ENCODE measurements around the gene RRP12. TPM values are rescaled to one million over a fixed set of nuclear protein-coding genes. Genes with fewer than 3 reads are reported as not detected.

Gene RRP12
- total RNA-seq, 1 experiment from 2014 or later = 16.5 TPM

DNA sequence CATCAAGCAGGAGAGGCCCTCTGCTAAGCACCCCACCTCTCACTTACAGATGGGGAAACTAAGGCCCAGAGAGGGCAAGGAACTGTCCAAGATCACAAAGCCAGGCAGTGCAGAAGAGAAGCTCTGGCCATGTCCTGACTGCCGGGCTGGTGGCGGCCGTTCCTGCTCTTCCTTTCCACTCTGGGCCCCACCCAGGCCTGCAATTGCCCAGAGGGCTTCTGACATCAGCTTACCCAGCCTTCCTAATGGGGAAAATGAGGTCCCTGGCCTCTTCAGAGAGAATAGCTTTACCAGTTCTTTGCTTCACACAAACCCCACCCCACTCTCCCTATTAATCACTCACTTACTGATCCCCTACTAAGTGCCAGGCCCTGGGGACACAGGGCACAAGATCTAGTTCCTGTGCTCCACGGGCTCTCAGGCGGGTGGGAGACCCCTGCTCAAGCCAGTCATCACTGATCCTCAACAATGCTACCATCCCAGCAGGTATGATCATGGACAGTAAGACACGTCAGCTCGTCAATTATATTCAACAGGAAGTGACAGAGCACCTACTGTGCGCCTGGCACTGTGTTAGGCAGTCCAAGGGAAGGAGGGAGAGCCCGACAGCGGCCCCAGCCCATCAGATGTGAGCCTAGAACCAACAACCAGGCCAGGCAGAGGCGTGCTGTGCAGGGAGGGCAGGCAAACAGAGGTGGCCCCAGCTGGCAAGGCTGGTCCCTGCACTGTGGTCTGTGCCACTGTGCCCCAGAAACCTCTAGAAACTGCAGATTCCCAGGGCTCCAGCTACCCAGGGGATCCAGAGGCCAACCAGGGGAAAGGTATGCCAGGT is 40.2 kb downstream of the RRP12 start:
- Histone ChIP-seq H3K9ac (ENCODE audit: low read length) (no peak overlapping the region), H3K9me2 (replicated peaks; ENCODE audit: insufficient read depth, low read length) (no peaks in the 10 kb centered on the region)

DNA sequence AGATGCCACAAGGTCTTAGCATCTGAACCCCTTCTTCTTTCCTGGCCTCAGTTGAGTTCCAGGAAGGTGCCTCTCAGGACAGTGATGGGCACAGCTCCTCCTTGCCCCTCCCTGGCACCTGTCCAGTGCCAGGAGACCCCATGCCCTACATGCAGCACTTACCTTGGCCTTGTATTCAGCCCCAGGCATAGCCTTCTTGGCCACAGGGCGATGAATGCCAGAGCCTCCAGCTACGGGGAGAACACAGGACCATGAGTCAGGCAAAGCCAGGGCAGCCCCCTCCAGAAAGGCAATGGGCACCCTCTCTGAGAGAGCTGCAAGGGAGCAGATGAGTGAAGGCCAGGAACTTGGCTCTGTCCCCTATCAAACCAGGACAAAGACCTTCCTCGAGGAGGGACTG is 42.4 kb downstream of the RRP12 start:
- Histone ChIP-seq H4K20me1 (ENCODE audit: insufficient read depth, low read depth, low read length) (no peaks in the 10 kb centered on the region), H3K9ac (ENCODE audit: low read length) (no peak overlapping the region), H3K27me3 (ENCODE audit: low read length) (no peaks in the 10 kb centered on the region), H3K4me2 (ENCODE audit: low read depth, low read length, poor library complexity, severe bottlenecking) (no peak overlapping the region), H3K9me2 (replicated peaks; ENCODE audit: insufficient read depth, low read length) (no peaks in the 10 kb centered on the region), H2AFZ (ENCODE audit: low read length) (no peak overlapping the region), H3K79me2 (ENCODE audit: low read length) (no peaks in the 10 kb centered on the region), H3K4me1 (ENCODE audit: low read length) (no peaks in the 10 kb centered on the region), H3K36me3 (ENCODE audit: insufficient read depth, low read length) (no peaks in the 10 kb centered on the region), H3K27ac (ENCODE audit: low read length) (no peak overlapping the region), H3K4me3 (ENCODE audit: low read length) (no peak overlapping the region), H3K9me3 (ENCODE audit: low read length) (no peaks in the 10 kb centered on the region)
- no peak for DNase-seq

More for the DNA sequence above, 40.2 kb downstream of the RRP12 start:
- Histone ChIP-seq H3K27ac (ENCODE audit: low read length) (no peak overlapping the region), H3K4me1 (ENCODE audit: low read length) (peaks cover 2% of the 10 kb centered on the region), H2AFZ (ENCODE audit: low read length) (no peak overlapping the region), H3K4me2 (ENCODE audit: low read depth, low read length, poor library complexity, severe bottlenecking) (no peak overlapping the region), H3K9me3 (ENCODE audit: low read length) (no peaks in the 10 kb centered on the region), H3K36me3 (ENCODE audit: insufficient read depth, low read length) (no peaks in the 10 kb centered on the region), H3K27me3 (ENCODE audit: low read length) (no peaks in the 10 kb centered on the region), H3K4me3 (ENCODE audit: low read length) (no peak overlapping the region), H3K79me2 (ENCODE audit: low read length) (no peaks in the 10 kb centered on the region), H4K20me1 (ENCODE audit: insufficient read depth, low read depth, low read length) (no peaks in the 10 kb centered on the region)
- no peak for DNase-seq

DNA sequence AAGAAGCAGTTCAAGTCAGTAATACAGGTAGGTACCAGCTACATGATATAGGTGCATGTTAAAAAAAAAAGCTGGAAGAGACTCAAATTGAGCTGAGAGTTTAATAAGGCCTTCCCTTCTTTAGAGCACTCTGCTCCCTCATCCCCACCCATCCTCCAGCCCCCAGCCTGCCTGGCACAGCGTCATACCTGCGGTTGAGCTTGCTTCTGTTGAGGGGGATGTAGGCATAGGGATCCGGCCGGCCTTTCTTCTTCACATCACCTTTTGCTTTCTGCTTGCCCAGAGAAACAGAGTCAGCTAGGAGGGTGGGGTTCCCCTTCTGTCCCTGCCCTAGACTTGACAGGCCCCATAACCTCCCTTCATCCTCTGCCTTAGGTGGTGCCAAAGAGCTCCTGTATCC is 42.8 kb downstream of the RRP12 start:
- no peaks in the 10 kb centered on the region for H3K36me3 ChIP-seq (ENCODE audit: insufficient read depth, low read length)
- H3K4me3 ChIP-seq (ENCODE audit: low read length) = no peak overlapping the region
- H3K9ac ChIP-seq (ENCODE audit: low read length) = no peak overlapping the region
- no peaks in the 10 kb centered on the region for H4K20me1 ChIP-seq (ENCODE audit: insufficient read depth, low read depth, low read length)
- no peaks in the 10 kb centered on the region for H3K27me3 ChIP-seq (ENCODE audit: low read length)
- no peaks in the 10 kb centered on the region for H3K4me1 ChIP-seq (ENCODE audit: low read length)
- no peak overlapping the region for H3K27ac ChIP-seq (ENCODE audit: low read length)
- H3K4me2 ChIP-seq (ENCODE audit: low read depth, low read length, poor library complexity, severe bottlenecking) = no peak overlapping the region
- H2AFZ ChIP-seq (ENCODE audit: low read length) = no peak overlapping the region
- H3K79me2 ChIP-seq (ENCODE audit: low read length) = no peaks in the 10 kb centered on the region
- DNase-seq = no peak
- no peaks in the 10 kb centered on the region for H3K9me2 ChIP-seq (replicated peaks; ENCODE audit: insufficient read depth, low read length)
- no peaks in the 10 kb centered on the region for H3K9me3 ChIP-seq (ENCODE audit: low read length)

DNA sequence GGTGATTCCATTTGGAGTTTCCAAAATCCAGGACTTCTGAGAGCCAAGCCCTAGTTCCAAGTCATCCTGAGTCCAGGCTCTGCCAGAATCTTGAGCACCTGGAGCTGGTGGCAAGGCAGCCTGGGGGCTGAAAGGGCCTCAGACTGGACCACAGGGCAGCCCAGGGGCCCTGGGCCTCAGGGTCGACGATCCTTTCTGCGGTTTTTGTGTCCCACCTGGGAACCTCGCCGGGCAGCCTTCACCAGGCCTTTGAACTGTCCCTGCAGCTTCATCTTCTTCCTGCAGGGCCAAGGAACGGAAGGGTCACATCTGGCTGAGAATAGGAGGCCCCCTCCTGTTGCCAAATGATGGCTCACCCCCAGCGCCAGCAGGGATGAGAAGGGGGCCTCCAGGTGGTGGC is 44.2 kb downstream of the RRP12 start:
- H3K9me2 ChIP-seq (replicated peaks; ENCODE audit: insufficient read depth, low read length) = no peaks in the 10 kb centered on the region
- H3K36me3 ChIP-seq (ENCODE audit: insufficient read depth, low read length) = no peaks in the 10 kb centered on the region
- no peak for DNase-seq
- H3K4me1 ChIP-seq (ENCODE audit: low read length) = no peaks in the 10 kb centered on the region
- H3K9me3 ChIP-seq (ENCODE audit: low read length) = no peaks in the 10 kb centered on the region
- no peak overlapping the region for H3K27ac ChIP-seq (ENCODE audit: low read length)
- no peaks in the 10 kb centered on the region for H3K79me2 ChIP-seq (ENCODE audit: low read length)
- H4K20me1 ChIP-seq (ENCODE audit: insufficient read depth, low read depth, low read length) = no peaks in the 10 kb centered on the region
- H3K4me2 ChIP-seq (ENCODE audit: low read depth, low read length, poor library complexity, severe bottlenecking) = no peak overlapping the region
- no peaks in the 10 kb centered on the region for H3K27me3 ChIP-seq (ENCODE audit: low read length)
- no peak overlapping the region for H2AFZ ChIP-seq (ENCODE audit: low read length)
- no peak overlapping the region for H3K4me3 ChIP-seq (ENCODE audit: low read length)
- no peak overlapping the region for H3K9ac ChIP-seq (ENCODE audit: low read length)

DNA sequence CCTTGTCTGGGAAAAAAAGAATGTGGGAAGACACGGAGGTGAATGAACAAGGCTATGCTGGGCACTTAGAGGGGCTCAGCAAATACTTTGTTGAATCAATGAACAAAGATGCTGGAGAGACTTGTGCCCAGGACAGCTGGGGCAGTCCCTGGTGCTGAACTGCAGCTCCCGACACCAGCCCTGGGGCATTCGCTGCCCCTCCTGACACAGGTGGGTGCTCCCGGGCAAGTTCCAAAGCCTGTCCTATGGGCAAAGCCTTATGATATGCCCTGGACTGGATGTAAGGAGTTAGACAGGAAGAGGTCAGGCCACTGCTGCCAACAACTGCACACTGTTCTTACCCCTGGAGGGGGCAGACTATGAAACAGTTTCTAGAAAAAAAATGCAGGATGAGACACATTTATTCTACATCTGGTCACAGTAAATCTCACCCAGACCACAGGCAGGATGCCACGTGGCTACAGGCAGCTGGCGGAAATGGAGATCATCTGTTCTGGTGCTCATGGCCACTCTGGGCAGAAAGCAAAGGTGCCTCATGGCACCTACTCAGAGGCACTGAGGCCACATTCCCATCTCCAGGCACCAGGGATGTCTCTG is 44.7 kb downstream of the RRP12 start:
- no peak overlapping the region for H3K9ac ChIP-seq (ENCODE audit: low read length)
- H3K4me2 ChIP-seq (ENCODE audit: low read depth, low read length, poor library complexity, severe bottlenecking) = no peak overlapping the region
- H3K27ac ChIP-seq (ENCODE audit: low read length) = no peak overlapping the region
- DNase-seq = no peak
- H3K9me2 ChIP-seq (replicated peaks; ENCODE audit: insufficient read depth, low read length) = no peaks in the 10 kb centered on the region
- H2AFZ ChIP-seq (ENCODE audit: low read length) = no peak overlapping the region
- no peaks in the 10 kb centered on the region for H4K20me1 ChIP-seq (ENCODE audit: insufficient read depth, low read depth, low read length)
- no peak overlapping the region for H3K4me3 ChIP-seq (ENCODE audit: low read length)
- H3K36me3 ChIP-seq (ENCODE audit: insufficient read depth, low read length) = no peaks in the 10 kb centered on the region
- no peaks in the 10 kb centered on the region for H3K4me1 ChIP-seq (ENCODE audit: low read length)
- H3K27me3 ChIP-seq (ENCODE audit: low read length) = no peaks in the 10 kb centered on the region
- no peaks in the 10 kb centered on the region for H3K79me2 ChIP-seq (ENCODE audit: low read length)
- H3K9me3 ChIP-seq (ENCODE audit: low read length) = no peaks in the 10 kb centered on the region

DNA sequence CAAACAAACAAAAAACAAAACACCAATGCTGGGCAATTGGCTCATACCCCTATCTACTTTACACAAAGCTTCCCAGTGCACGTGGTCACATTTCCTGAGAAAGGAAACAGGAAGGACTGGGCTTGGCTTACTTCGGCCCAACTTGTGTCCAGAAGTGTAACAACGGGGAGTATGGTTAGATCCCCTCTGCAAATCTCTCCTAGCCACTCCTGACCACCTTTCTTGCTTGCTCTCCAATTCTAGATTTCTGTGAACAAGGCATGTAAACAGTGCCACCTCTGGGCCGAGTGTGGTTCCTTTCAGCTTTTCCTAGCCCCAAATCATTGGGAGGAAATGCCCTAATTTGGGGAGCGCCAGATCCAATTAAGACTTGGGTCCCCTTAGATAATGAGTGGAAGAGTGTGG is 45.6 kb downstream of the RRP12 start:
- no peaks in the 10 kb centered on the region for H4K20me1 ChIP-seq (ENCODE audit: insufficient read depth, low read depth, low read length)
- H2AFZ ChIP-seq (ENCODE audit: low read length) = no peak overlapping the region
- H3K4me1 ChIP-seq (ENCODE audit: low read length) = no peaks in the 10 kb centered on the region
- H3K4me3 ChIP-seq (ENCODE audit: low read length) = no peak overlapping the region
- no peaks in the 10 kb centered on the region for H3K36me3 ChIP-seq (ENCODE audit: insufficient read depth, low read length)
- H3K9me2 ChIP-seq (replicated peaks; ENCODE audit: insufficient read depth, low read length) = no peaks in the 10 kb centered on the region
- H3K4me2 ChIP-seq (ENCODE audit: low read depth, low read length, poor library complexity, severe bottlenecking) = no peak overlapping the region
- no peaks in the 10 kb centered on the region for H3K27me3 ChIP-seq (ENCODE audit: low read length)
- H3K9ac ChIP-seq (ENCODE audit: low read length) = no peak overlapping the region
- no peak overlapping the region for H3K27ac ChIP-seq (ENCODE audit: low read length)
- no peaks in the 10 kb centered on the region for H3K79me2 ChIP-seq (ENCODE audit: low read length)
- no peaks in the 10 kb centered on the region for H3K9me3 ChIP-seq (ENCODE audit: low read length)
- no peak for DNase-seq

DNA sequence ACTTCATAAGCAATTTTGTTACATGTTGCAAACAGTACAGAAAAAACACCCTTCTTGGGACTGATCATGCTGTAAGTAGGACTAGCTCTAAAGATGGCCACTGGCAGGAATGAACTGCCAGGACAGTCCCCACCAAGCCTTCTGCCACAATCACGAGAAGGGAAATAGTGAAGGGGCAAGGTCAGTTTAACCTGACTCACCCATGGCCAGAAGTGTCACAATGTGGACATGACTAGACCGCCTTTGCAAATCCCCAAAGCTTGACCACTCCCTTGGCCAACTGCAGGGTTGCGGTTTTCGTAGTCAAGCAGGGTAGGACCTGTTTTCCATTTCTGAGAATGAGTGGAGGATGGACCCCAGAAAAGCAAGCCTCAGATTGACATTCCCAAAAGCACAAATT is 47.2 kb downstream of the RRP12 start:
- H3K4me3 ChIP-seq (ENCODE audit: low read length) = no peak overlapping the region
- H3K9me2 ChIP-seq (replicated peaks; ENCODE audit: insufficient read depth, low read length) = no peaks in the 10 kb centered on the region
- no peak overlapping the region for H3K4me2 ChIP-seq (ENCODE audit: low read depth, low read length, poor library complexity, severe bottlenecking)
- H2AFZ ChIP-seq (ENCODE audit: low read length) = no peak overlapping the region
- no peak for DNase-seq
- no peaks in the 10 kb centered on the region for H3K79me2 ChIP-seq (ENCODE audit: low read length)
- no peaks in the 10 kb centered on the region for H4K20me1 ChIP-seq (ENCODE audit: insufficient read depth, low read depth, low read length)
- H3K36me3 ChIP-seq (ENCODE audit: insufficient read depth, low read length) = no peaks in the 10 kb centered on the region
- H3K4me1 ChIP-seq (ENCODE audit: low read length) = no peaks in the 10 kb centered on the region
- H3K27ac ChIP-seq (ENCODE audit: low read length) = no peak overlapping the region
- H3K9me3 ChIP-seq (ENCODE audit: low read length) = no peaks in the 10 kb centered on the region
- H3K27me3 ChIP-seq (ENCODE audit: low read length) = no peaks in the 10 kb centered on the region
- H3K9ac ChIP-seq (ENCODE audit: low read length) = no peak overlapping the region

DNA sequence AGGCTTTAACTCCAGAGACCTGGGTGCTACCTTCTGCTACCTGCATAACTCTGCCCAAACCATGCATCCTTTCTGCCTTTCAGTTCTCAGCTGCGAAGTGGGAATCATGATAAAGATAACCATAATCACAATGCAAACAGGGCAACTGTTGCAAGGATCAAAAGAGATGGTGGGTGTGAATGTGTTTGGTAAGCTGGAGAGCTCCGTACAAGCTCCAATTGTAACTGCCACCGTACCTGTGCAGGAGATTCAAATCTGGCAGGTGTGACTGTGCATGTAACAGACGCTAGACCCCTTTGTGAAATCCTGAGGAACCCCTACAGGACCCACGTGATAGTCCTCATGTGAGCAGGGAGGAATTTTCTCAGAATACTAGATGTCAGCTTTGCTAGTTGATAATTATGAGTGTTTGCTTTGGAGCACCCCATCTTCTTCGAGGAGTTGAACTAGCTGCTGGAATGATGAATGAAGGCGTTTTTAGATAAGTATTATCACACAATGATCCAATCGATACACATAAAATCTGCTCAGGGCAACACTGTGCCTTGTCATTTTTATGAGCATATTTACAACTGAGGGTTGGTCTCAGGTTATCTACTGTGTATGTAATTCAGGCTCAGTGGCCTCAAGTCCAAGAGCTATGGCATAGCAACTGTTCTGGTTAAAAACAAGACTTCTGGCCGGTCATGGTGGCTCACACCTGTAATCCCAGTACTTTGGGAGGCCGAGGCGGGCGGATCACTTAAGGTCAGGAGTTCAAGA is 51.2 kb downstream of the RRP12 start:
- Histone ChIP-seq H3K4me1 (ENCODE audit: low read length) (no peaks in the 10 kb centered on the region), H4K20me1 (ENCODE audit: insufficient read depth, low read depth, low read length) (no peaks in the 10 kb centered on the region), H3K4me3 (ENCODE audit: low read length) (no peak overlapping the region), H3K9ac (ENCODE audit: low read length) (no peak overlapping the region), H3K27ac (ENCODE audit: low read length) (no peak overlapping the region), H3K36me3 (ENCODE audit: insufficient read depth, low read length) (no peaks in the 10 kb centered on the region), H2AFZ (ENCODE audit: low read length) (no peak overlapping the region), H3K79me2 (ENCODE audit: low read length) (no peaks in the 10 kb centered on the region), H3K9me2 (replicated peaks; ENCODE audit: insufficient read depth, low read length) (no peaks in the 10 kb centered on the region), H3K9me3 (ENCODE audit: low read length) (no peaks in the 10 kb centered on the region), H3K4me2 (ENCODE audit: low read depth, low read length, poor library complexity, severe bottlenecking) (no peak overlapping the region), H3K27me3 (ENCODE audit: low read length) (no peaks in the 10 kb centered on the region)
- DNase-seq = no peak
